H1 (cell line): Measurements from ENCODE around the gene CRY1. TPM values are rescaled to one million over a fixed set of nuclear protein-coding genes. Genes with fewer than 3 reads are reported as not detected.

Experiments used
- CTCF ChIA-PET: fragments of 300-600 bp; sonication (Branson Sonifier 250); formaldehyde crosslinking; loops from one replicate; lab custom pipeline; 2021; ENCODE audit not compliant: partially characterized antibody; lab: Charles Lee
- POLR2A ChIA-PET: fragments of 300-600 bp; sonication (Branson Sonifier 250); formaldehyde crosslinking; loops from one replicate; lab custom pipeline; 2021; ENCODE audit warnings: inconsistent platforms; ENCODE audit not compliant: partially characterized antibody; lab: Charles Lee
- DNase-seq, 2 experiments: peaks; one replicate each; pipeline versions ENCODE4 v3.0.0 to v3.0.0-alpha.2; 2010 to 2022; ENCODE audit warnings: low spot score in 2 of 2, low read depth in 1 of 2, mixed read lengths in 1 of 2
- FAIRE-seq: peaks from 2 replicates; lab custom pipeline; 2011; peaks lifted over from hg19 to GRCh38; lab: Jason Lieb, UNC
- H2AFZ ChIP-seq: 2 replicates; pipeline ENCODE4 v1.8.1; 2012; ENCODE audit warnings: low read length, inconsistent platforms
- H2AK5ac ChIP-seq: 2 replicates; pipeline ENCODE4 v1.6.1; 2013; ENCODE audit warnings: low read depth, low read length
- H2BK120ac ChIP-seq: replicated peaks from 2 replicates; pipeline ENCODE3; 2013; ENCODE audit warnings: low read depth, low read length, inconsistent platforms
- H2BK12ac ChIP-seq: 2 replicates; pipeline ENCODE4 v1.6.1; 2013; ENCODE audit warnings: low read depth, low read length
- H2BK15ac ChIP-seq: 2 replicates; pipeline ENCODE4 v1.6.1; 2013; ENCODE audit warnings: low read length
- H2BK20ac ChIP-seq: 2 replicates; pipeline ENCODE4 v1.6.1; 2013; ENCODE audit warnings: low read length
- H2BK5ac ChIP-seq: 2 replicates; pipeline ENCODE4 v1.6.1; 2013; ENCODE audit warnings: low read depth, low read length
- H3K14ac ChIP-seq: 2 replicates; pipeline ENCODE4 v1.6.1; 2013; ENCODE audit warnings: inconsistent platforms; ENCODE audit not compliant: insufficient read length
- H3K18ac ChIP-seq: 2 replicates; pipeline ENCODE4 v1.6.1; 2013; ENCODE audit warnings: low read length; ENCODE audit errors: extremely low read depth
- H3K23ac ChIP-seq: 2 replicates; pipeline ENCODE4 v1.6.1; 2013; ENCODE audit warnings: inconsistent platforms; ENCODE audit not compliant: insufficient read length
- H3K23me2 ChIP-seq: 2 replicates; pipeline ENCODE4 v1.6.1; 2013; ENCODE audit warnings: low read depth, low read length
- H3K27ac ChIP-seq: 2 replicates; pipeline ENCODE4 v1.6.1; 2011; ENCODE audit warnings: low read depth, low read length, inconsistent platforms
- H3K27me3 ChIP-seq, 4 experiments: replicated peaks in 1 of 4; 1 replicate in 1 of 4; 2 replicates in 3 of 4; pipeline versions ENCODE4 v1.6.1 to v1.8.1; 2011 to 2013; ENCODE audit warnings: low read length in 3 of 4, mild to moderate bottlenecking in 3 of 4, inconsistent platforms in 2 of 4, mixed read lengths in 2 of 4, moderate library complexity in 1 of 4; ENCODE audit not compliant: control insufficient read depth in 3 of 4, insufficient read depth in 3 of 4; ENCODE audit errors: extremely low read depth in 1 of 4
- H3K36me3 ChIP-seq, 4 experiments: 2 replicates each; pipeline versions ENCODE4 v1.6.1 to v1.8.1; 2011 to 2013; ENCODE audit warnings: mild to moderate bottlenecking in 4 of 4, low read length in 3 of 4, moderate library complexity in 2 of 4, control low read depth in 1 of 4, inconsistent platforms in 1 of 4; ENCODE audit not compliant: insufficient read depth in 4 of 4, control insufficient read depth in 2 of 4
- H3K4ac ChIP-seq: replicated peaks from 2 replicates; pipeline ENCODE3; 2013; ENCODE audit warnings: low read length, low read depth, mixed read lengths, inconsistent platforms; ENCODE audit not compliant: insufficient read length
- H3K4me1 ChIP-seq, 4 experiments: replicated peaks in 1 of 4; 1 replicate in 1 of 4; 2 replicates in 3 of 4; pipeline versions ENCODE4 v1.6.1 to v1.8.1; 2011 to 2013; ENCODE audit warnings: low read length in 3 of 4, inconsistent platforms in 2 of 4, mixed read lengths in 1 of 4; ENCODE audit not compliant: insufficient read depth in 4 of 4, control insufficient read depth in 3 of 4
- H3K4me2 ChIP-seq, 2 experiments: 2 replicates each; pipeline versions ENCODE4 v1.6.1 to v1.8.1; 2011 to 2013; ENCODE audit warnings: low read depth in 2 of 2, low read length in 2 of 2, control low read depth in 1 of 2, inconsistent platforms in 1 of 2, mild to moderate bottlenecking in 1 of 2; ENCODE audit not compliant: insufficient read depth in 1 of 2
- H3K4me3 ChIP-seq, 4 experiments: fragments of 200-600, 300-600 bp in 1 of 4; sonication (generic), shearing (Covaris generic), sonication (Bioruptor Twin) in 1 of 4; 2 replicates each; pipeline versions ENCODE4 v1.5.1 to v1.8.1; 2011 to 2016; ENCODE audit warnings: low read length in 4 of 4, low read depth in 3 of 4, control low read depth in 2 of 4, inconsistent platforms in 2 of 4, mild to moderate bottlenecking in 2 of 4, mixed read lengths in 1 of 4, moderate library complexity in 1 of 4; ENCODE audit not compliant: insufficient read depth in 2 of 4; ENCODE audit errors: extremely low read depth in 1 of 4
- H3K56ac ChIP-seq: replicated peaks from 2 replicates; pipeline ENCODE3; 2013; ENCODE audit warnings: low read depth, mild to moderate bottlenecking, mixed read lengths, low read length, inconsistent platforms; ENCODE audit not compliant: insufficient read length
- H3K79me1 ChIP-seq: 2 replicates; pipeline ENCODE4 v1.6.1; 2013; ENCODE audit warnings: low read depth, low read length, control low read depth
- H3K79me2 ChIP-seq, 2 experiments: 2 replicates each; pipeline versions ENCODE4 v1.6.1 to v1.8.1; 2012 to 2013; ENCODE audit warnings: low read length in 2 of 2, mild to moderate bottlenecking in 2 of 2, inconsistent platforms in 1 of 2; ENCODE audit not compliant: insufficient read depth in 2 of 2, control insufficient read depth in 1 of 2
- H3K9ac ChIP-seq, 4 experiments: replicated peaks in 1 of 4; 1 replicate in 1 of 4; 2 replicates in 3 of 4; pipeline versions ENCODE4 v1.6.1 to v1.8.1; 2011 to 2013; ENCODE audit warnings: low read depth in 3 of 4, low read length in 3 of 4, control low read depth in 2 of 4, mild to moderate bottlenecking in 2 of 4, moderate library complexity in 2 of 4, inconsistent platforms in 1 of 4; ENCODE audit errors: extremely low read depth in 1 of 4
- H3K9me3 ChIP-seq, 2 experiments: 2 replicates each; pipeline versions ENCODE4 v1.6.1 to v1.8.1; 2012 to 2013; ENCODE audit warnings: mild to moderate bottlenecking in 2 of 2, moderate library complexity in 2 of 2, control low read depth in 1 of 2, inconsistent platforms in 1 of 2, low read depth in 1 of 2, low read length in 1 of 2, mixed read lengths in 1 of 2; ENCODE audit not compliant: insufficient read depth in 2 of 2
- H4K20me1 ChIP-seq, 2 experiments: replicated peaks in 1 of 2; 2 replicates each; pipeline versions ENCODE3 to v1.8.1; 2011 to 2013; ENCODE audit warnings: inconsistent platforms in 2 of 2, low read length in 2 of 2, mild to moderate bottlenecking in 1 of 2; ENCODE audit not compliant: insufficient read depth in 2 of 2, control insufficient read depth in 1 of 2
- H4K5ac ChIP-seq: 2 replicates; pipeline ENCODE4 v1.6.1; 2013; ENCODE audit warnings: low read length, low read depth, mixed read lengths, inconsistent platforms; ENCODE audit not compliant: insufficient read length
- H4K8ac ChIP-seq: 2 replicates; pipeline ENCODE4 v1.8.0; 2013; ENCODE audit warnings: mild to moderate bottlenecking, moderate library complexity, low read length, inconsistent platforms; ENCODE audit not compliant: insufficient read depth; ENCODE audit errors: extremely low read depth
- H4K91ac ChIP-seq: replicated peaks from 2 replicates; pipeline ENCODE3; 2013; ENCODE audit warnings: low read length, mixed read lengths, inconsistent platforms; ENCODE audit not compliant: insufficient read length
- CTCF ChIP-seq, 3 experiments: IDR thresholded peaks; 1 replicate in 2 of 3; 2 replicates in 1 of 3; pipeline versions ENCODE4 v1.5.1 to v1.6.1; 2011; ENCODE audit warnings: low read length in 3 of 3, mild to moderate bottlenecking in 3 of 3, inconsistent platforms in 2 of 3, low read depth in 1 of 3, moderate library complexity in 1 of 3; ENCODE audit not compliant: insufficient read depth in 1 of 3; ENCODE audit errors: control extremely low read depth in 1 of 3
- KDM5A ChIP-seq: fragments of 200-600 bp; IDR thresholded peaks from 2 replicates; pipeline ENCODE4 v1.7.1; 2012; ENCODE audit warnings: mild to moderate bottlenecking, low read length, inconsistent platforms, mixed read lengths
- NANOG ChIP-seq: IDR thresholded peaks from 2 replicates; pipeline ENCODE4 v1.6.1; 2011; ENCODE audit warnings: low read length, low read depth, mild to moderate bottlenecking, inconsistent platforms; ENCODE audit not compliant: insufficient read depth, poor library complexity, severe bottlenecking
- RAD21 ChIP-seq, 2 experiments: IDR thresholded peaks in 1 of 2; conservative IDR thresholded peaks in 1 of 2; 2 replicates each; pipeline ENCODE4 v1.6.1; 2011; ENCODE audit warnings: low read depth in 2 of 2, low read length in 2 of 2, improper control_type of control experiment in 1 of 2, inconsistent platforms in 1 of 2, mild to moderate bottlenecking in 1 of 2, moderate library complexity in 1 of 2
- SAP30 ChIP-seq: fragments of 300-600 bp; sonication (generic); IDR thresholded peaks from 2 replicates; pipeline ENCODE4 v1.7.1; 2012; ENCODE audit warnings: low read length, moderate library complexity, mild to moderate bottlenecking, inconsistent platforms; ENCODE audit not compliant: insufficient read depth, insufficient replicate concordance
- SIRT6 ChIP-seq: IDR thresholded peaks from one replicate; pipeline ENCODE4 v1.7.1; 2012; ENCODE audit warnings: low read length, inconsistent platforms
- TCF12 ChIP-seq: IDR thresholded peaks from 2 replicates; pipeline ENCODE4 v1.6.1; 2011; ENCODE audit warnings: low read depth, mild to moderate bottlenecking, low read length
- TEAD4 ChIP-seq: IDR thresholded peaks from 2 replicates; pipeline ENCODE4 v1.6.1; 2012; ENCODE audit warnings: low read depth, low read length, inconsistent platforms, mixed read lengths
- WGBS, 2 experiments: shearing (Covaris generic) in 1 of 2; methylation state at CpG; one replicate each; pipeline versions ENCODE4 v1.1.6 to v1.1.7; 2013 to 2015; ENCODE audit warnings: low lambda C conversion rate in 2 of 2, mixed read lengths in 2 of 2, inconsistent platforms in 1 of 2, low coverage in 1 of 2, missing lambda C conversion rate in 1 of 2; ENCODE audit not compliant: insufficient replicate concordance in 2 of 2, insufficient coverage in 1 of 2, insufficient read length in 1 of 2; ENCODE audit errors: extremely low coverage in 1 of 2, missing lambda C conversion rate in 1 of 2; 5-methylcytosine and 5-hydroxymethylcytosine counted together
- polyA plus RNA-seq, 7 experiments: library from polyadenylated mRNA; depleted of rRNA in 3 of 7; stranded (reverse) in 5 of 7; unstranded in 2 of 7; fragments of >200 nt in 5 of 7; fragments of 200-250 nt in 2 of 7; gene quantifications; 1 replicate in 5 of 7; 2 replicates in 1 of 7; 4 replicates in 1 of 7; pipeline versions ENCODE4 v1.2.1 to v1.2.3, GENCODE V29; 2011 to 2013; ENCODE audit warnings: missing spikeins in 2 of 7, mixed read lengths in 2 of 7
- total RNA-seq: library from RNA; stranded (reverse); fragmentation: NEBNext Ultra II Directional; extraction: Animal tissue kit (Norgen Biotek cat#: 25700); gene quantifications from 2 replicates; pipeline ENCODE4 v1.2.1, GENCODE V29; 2021

CRY1 gene
- total and polyA plus RNA-seq, 2 of the 8 experiments (the other 6 are each of a cell fraction or from before 2014, with no cell fraction given): 13.6 to 25.1 TPM

GRCh38 chr12:107091989-107092641 is 1.2 kb downstream of the CRY1 start:
- DNase-seq (no peak), FAIRE-seq (peak; percentile 90)
- H4K91ac ChIP-seq: no peak overlapping the region
- H3K18ac ChIP-seq: no peak overlapping the region
- no peak overlapping the region for H3K14ac ChIP-seq
- no peak overlapping the region for H3K23ac ChIP-seq
- peaks cover 0 to 4% (median 0%) of the 10 kb centered on the region in 4 experiments; a peak in 3 of 8 replicates for H3K36me3 ChIP-seq
- H4K5ac ChIP-seq: no peak overlapping the region
- H3K4me2 ChIP-seq: peak overlapping the region; percentile 75 to 92
- no peak overlapping the region for H2AK5ac ChIP-seq
- POLR2A ChIA-PET: no interaction called here
- no peak overlapping the region for H2BK20ac ChIP-seq
- no peaks in the 10 kb centered on the region for H3K27me3 ChIP-seq
- H2AFZ ChIP-seq: peak overlapping the region; percentile 67; the same call in 1 of the 2 replicates
- H4K8ac ChIP-seq: no peak overlapping the region
- H3K4me1 ChIP-seq: peaks cover 0 to 3% (median 0%) of the 10 kb centered on the region in 4 experiments; a peak in 4 of 7 replicates
- peaks cover 2% of the 10 kb centered on the region; the same call in 1 of the 2 replicates for H3K79me1 ChIP-seq
- H3K4ac ChIP-seq: no peak overlapping the region
- peak overlapping the region; percentile 89 to 98 (median 96) for H3K4me3 ChIP-seq
- WGBS, 2 experiments: 3% methylated on average over 6 of the region's 6 CpGs; no CpG with 5 or more reads in 1 of the 2 experiments
- H2BK5ac ChIP-seq: no peak overlapping the region
- CTCF ChIA-PET: interaction anchor here (0.8 to 8.3 kb wide), 13 partner anchors 9 to 535 kb away, joined by 3 to 67 read pairs (median 3); no protein-coding TSS in a partner anchor
- peaks cover 5 to 7% of the 10 kb centered on the region in 2 experiments; a peak in 3 of 4 replicates for H3K9me3 ChIP-seq
- H3K56ac ChIP-seq: no peak overlapping the region
- H3K9ac ChIP-seq: peak overlapping the region in 3 of 4 experiments; percentile 74 to 98 (median 98); a peak in 6 of 7 replicates
- no peak overlapping the region for H2BK12ac ChIP-seq
- H3K27ac ChIP-seq: no peak overlapping the region
- no peaks in the 10 kb centered on the region for H4K20me1 ChIP-seq
- H3K79me2 ChIP-seq: peaks cover 4 to 46% of the 10 kb centered on the region in 2 experiments; a peak in 2 of 4 replicates
- no peak overlapping the region for H2BK15ac ChIP-seq
- H2BK120ac ChIP-seq: no peak overlapping the region
- peaks cover 8% of the 10 kb centered on the region for H3K23me2 ChIP-seq
- TF ChIP-seq SAP30 (peak; percentile 26), RAD21 (IDR thresholded peaks at IDR 0.05 in 1 of 2, conservative IDR thresholded peaks at IDR 0.05 in 1 of 2; ENCODE audit: low read depth in 2 of 2, low read length in 2 of 2) (peak; percentile 45 to 61), SIRT6 (no peak), NANOG (no peak), KDM5A (no peak), TEAD4 (no peak), TCF12 (no peak), CTCF (IDR thresholded peaks at IDR 0.05; ENCODE audit: control extremely low read depth in 1 of 3, insufficient read depth in 1 of 3, low read depth in 1 of 3, low read length in 3 of 3) (peak in 2 of 3 experiments; percentile 83 to 96; a peak in 3 of 4 replicates)
